HTERT RPE-1 (cell line): ENCODE results near the gene ANGPTL8.

ENCODE experiments used
- in situ Hi-C: fragments of 300-500 bp; cut with MboI; formaldehyde crosslinking; loops from 4 replicates; pipeline ENCODE4 v1.14.3; 2020; ENCODE audit warnings: low sequenced_read_pairs

ANGPTL8 gene

DNA sequence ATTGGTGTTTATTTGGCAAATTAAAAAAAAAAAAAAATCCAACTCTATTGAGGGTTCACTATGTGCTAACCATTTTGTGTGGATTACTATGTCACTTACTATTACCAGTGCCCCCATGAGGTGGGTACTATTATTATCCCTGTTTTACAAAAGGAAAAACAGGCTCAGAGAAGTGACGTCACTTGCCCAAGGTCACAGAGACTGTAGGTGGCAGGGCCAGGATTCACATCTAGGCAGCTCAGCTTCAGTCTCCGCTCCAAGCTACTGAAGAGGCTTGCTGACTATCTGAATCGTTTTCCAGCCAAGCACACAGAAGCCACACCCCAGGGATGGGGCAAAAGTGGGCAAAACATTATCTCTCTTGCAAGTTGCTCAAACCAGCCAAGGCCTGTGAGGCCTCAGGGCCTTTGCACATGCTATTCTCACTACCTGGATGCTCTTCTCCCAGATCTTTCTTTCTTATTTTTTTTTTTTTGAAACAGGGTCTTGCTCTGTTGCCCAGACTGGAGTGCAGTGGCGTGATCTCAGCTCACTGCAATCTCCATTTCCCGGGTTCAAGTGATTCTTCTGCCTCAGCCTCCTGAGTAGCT is 4.8 kb upstream of the ANGPTL8 start:
- in situ Hi-C loops = no loop called here

DNA sequence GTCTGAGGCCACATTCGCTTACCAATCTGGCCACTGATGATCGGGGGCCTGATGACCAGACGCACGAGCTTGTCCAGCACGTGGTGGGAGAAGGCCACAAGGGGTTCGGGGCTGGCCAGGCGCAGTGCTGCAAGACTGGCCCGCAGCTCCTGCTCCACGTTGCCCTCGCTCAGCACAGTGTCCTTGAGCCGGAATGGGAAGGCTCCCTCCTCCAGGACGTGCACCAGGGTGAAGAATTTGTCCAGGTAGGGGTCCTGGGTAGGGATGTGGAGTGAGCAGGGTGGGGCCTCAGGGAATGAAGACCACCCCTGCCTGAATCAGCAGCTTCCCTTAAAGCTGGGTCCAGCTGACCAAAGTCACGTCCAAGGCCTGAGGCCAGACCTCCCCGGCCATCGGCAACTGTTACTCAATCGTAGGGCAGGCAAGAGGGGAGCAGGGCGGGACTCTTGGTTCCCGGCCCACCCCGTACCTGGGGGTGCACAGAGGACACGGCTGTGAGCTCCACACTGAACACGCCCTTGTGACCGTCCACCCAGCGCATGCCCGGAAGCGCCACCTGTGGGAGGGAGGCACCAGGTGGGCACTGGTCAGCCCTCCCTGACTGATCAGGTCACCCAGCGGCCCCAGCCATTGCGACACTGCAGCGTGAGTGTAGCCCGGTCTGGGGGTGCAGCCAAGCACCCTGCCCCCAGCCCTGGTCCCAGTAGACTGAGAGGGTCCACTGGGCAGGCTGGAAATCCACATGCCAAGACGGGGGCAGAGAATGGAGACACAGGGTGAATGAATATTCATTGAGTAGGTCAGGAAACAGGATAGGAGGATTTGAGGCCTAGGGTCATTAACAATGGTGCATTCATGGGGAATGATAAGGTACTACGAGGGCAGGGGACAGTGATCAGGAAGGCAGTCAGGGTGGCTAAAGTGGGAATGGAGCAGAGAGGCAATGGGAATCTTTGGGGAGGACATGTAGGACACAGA is 2.8 kb upstream of the ANGPTL8 start:
- in situ Hi-C loops = no loop called here

DNA sequence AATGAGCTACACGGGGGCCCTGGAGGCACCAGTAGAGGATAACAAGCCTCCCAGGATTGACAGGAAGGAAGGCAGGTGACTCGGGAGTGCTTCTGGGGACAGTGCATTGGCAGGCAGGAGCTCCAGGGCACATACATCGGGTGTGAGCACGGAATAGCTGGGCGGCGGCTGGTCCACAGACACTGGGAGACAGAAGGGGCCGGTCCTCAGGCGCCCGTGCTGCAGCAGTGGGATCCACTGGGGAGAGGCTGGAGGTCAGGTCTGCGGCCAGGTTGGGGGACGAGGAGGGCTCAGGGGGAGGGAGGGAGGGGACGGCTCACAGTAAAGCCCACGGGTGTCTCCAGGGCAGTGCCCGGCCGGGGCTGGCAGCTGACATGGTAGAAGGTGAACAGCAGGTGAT is 2.1 kb upstream of the ANGPTL8 start:
- in situ Hi-C loops = no loop called here

DNA sequence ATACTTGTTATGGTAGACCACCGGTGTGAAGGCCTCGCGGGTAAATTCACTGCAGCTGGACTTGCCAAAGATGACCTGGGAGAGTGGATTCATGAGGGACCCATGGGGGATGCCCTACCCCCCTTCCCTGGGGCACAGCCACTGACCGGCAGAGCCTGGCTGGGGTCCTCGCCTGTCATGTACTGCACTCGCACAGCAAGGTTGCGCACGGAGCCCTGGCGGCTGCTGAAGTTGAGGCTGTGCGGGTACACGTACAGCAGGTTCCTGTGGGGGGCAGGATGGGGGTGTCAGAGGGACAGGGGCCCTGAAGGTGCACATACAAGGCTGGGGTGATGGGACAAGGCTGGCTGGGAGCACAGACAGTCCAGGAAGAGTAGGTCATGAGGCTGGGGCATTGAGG is 1.4 kb upstream of the ANGPTL8 start:
- in situ Hi-C loops = no loop called here

DNA sequence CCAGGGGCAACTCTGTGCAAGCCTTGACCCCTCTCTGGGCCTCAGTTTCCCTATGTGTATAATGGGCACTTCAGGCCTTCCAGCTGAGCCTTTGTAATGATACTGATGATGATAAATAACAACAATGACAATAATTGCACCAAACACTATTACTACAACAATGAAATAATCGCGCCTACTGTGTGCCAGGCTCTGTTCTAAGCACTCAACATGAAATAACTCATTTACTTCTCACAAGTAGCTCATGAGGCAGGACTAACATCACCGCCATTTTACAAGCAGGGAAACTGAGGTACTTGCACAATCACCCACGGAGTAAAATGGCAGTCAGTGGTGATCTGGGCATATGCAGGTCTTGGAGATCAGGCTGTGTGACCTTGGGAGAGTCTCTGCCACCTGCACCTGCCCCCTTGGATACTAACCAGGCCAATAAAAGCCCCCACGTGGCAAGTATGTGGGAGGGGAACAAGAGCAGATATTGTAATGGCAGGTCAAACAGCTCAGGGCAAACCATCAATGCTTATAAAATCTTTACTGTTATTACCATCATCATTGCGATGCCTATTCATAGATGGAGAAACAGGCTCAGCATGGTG is 540 bp upstream of the ANGPTL8 start:
- in situ Hi-C loops = no loop called here

DNA sequence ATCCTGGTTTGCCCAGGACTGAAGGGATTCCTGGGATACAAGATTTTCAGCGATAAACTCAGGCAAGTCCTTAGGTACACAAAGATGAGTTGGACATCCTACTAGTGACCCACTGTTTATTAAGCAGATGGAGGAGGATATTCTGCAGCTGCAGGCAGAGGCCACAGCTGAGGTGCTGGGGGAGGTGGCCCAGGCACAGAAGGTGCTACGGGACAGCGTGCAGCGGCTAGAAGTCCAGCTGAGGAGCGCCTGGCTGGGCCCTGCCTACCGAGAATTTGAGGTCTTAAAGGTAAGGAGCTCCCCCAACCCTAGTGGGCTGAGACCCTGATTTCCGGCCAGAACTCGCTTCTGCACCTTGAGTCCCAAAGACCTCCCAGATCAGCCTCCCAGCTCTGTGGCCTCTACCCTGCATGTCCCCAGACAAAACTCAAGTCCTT is 607 bp downstream of the ANGPTL8 start:
- in situ Hi-C loops = no loop called here

DNA sequence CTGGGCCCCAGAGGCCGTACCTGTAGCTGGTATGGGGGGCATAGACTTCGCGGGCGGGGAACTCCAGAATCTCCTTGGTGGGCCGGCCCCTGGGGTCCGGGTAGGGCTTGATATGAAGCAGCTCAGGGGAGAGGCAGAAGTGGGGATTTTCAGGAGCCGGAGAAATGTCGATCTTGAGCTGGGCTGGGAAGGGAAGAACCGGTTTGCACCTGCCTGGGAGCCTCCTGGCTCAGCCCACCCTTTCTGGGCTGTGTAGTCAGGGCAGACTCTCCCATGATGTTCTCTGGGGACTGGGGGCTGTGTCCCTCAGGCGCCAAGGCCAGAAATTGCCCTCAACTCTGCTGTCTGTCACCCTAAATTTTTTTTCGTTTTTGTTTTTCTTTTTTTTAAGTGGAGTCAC is 2.6 kb downstream of the ANGPTL8 start:
- in situ Hi-C loops = no loop called here

DNA sequence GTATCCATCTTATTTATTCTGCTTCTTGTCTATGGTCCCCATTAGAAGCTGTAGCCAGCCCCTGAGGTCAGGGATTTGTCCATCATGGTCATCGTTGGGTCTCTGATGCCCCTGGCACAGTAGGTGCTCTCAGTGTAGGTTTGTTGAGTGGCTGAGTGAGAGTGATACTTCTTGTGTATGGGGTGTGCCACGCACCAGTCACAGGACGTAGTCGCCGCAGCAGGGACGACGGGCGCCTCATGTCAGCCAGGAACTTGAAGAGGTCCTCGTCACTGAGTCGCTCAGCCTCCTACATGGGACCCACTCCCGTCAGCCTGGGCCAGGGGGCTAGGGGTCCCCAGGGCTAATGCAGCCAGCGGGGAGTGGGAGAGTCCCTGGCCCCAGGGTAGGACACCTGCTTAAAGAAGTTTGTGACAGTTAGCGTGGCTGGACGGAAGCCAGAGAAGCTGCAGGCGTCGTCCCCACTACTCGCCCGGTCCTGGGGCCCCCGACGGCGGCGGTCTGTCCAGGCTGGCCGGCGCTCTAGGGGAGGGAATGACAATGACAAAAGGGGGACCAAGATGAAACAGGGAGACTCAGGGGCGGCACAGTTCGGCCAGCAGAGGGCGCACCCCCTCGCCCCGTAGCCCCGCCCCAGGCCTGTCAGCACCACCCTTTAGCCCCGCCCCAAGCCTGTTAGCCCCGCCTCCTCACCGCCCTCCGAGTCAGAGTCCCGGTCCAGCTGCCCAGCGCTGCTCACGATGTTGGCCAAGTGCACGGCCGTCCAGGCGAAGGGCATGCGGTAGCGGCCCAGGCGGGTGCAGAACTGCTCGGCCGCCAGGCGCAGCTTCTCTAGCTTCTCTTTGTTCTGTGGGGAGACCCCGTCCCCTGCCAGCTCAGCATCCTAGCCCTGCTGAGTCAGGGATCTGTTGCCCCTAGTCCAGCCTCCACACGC is 3.7 kb downstream of the ANGPTL8 start:
- in situ Hi-C loops = no loop called here

DNA sequence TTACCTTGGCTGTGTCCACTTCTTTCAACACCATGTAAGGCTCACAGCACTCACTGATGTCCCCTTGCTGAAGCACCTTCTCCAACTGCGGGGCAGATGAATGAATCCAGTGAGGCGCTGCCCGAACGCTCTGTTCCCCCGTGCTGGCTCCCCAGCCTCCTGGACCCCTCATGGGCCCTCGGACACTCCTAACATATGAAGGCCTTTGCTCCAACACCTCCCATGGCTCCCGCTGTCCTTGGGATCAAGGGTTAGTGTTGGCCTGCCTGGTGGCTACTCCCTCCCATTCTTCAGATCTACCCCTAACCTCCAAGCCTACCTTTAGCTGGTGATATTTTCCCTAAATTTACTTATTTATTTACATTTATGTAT is 4.4 kb downstream of the ANGPTL8 start:
- in situ Hi-C loops = no loop called here

DNA sequence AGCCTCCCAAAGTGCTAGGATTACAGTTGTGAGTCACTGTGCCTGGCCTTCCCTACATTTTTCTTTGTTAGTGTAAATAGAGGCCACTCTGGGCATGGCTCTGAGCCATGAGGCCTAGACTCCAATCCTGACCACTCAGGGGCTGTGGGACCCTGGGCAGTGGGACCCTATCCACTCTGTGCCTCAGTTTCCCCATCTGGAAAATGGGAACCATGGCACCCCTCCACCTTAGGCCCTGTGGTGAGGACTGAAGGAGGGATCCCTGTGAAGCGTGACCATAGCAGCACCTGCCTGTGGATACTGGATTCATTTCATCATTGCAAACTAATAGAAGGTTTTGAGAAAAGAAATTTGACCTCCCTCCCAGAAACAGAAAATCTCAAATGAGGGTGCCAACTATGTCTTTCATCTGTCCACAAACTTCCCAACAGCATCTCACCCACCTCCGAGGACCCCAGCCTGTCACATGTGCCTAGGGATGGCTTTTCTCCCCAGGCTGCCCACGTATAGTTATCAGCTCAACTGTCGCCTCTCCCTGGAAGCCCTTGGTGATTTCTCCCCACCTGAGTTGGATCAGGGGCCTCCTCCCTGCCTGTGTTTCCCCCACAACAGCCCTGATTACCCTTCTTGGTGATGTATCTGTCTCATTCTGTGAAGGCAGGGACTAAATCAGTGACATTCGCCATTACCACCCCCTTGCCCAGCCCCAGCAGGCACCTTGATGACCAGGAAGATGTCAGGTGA is 5.6 kb downstream of the ANGPTL8 start:
- in situ Hi-C loops = no loop called here

DNA sequence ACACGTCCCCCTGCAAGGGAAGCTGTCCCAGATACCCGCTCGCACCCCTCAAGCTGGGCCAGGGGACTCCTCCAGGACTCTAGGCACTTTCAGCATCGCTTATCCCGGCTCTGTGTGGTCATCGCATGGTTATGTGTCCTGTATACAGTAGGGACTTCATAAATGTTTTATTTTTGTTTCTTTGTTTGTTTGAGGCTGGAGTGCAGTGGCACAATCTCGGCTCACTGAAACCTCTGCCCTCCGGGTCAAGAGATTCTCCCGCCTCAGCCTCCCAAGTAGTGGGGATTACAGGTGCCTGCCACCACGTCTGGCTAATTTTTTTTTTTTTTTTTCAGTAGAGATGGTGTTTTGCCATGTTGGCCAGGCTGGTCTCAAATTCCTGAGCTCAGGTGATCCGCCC is 7.5 kb downstream of the ANGPTL8 start:
- in situ Hi-C loops = no loop called here

DNA sequence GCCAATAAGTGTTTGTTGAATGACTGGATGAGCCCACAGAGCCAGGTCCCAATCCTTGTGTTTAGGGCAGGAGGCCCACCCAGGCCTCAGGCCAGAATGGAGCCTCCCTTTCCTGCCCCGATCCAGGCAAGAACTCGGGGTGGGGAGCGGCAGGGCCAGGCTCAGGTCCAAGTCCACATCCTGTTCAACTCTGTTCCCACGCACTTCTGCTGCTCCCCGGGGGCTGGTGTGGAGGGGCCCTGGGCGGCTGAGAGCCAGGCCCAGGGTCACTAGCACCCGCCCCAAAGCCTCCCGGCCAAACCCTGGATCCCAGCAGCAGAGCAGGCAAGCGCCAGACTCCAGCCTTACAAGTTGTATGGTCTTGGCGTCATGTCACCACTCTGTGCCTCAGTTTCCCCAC is 8.0 kb downstream of the ANGPTL8 start:
- in situ Hi-C loops = no loop called here

DNA sequence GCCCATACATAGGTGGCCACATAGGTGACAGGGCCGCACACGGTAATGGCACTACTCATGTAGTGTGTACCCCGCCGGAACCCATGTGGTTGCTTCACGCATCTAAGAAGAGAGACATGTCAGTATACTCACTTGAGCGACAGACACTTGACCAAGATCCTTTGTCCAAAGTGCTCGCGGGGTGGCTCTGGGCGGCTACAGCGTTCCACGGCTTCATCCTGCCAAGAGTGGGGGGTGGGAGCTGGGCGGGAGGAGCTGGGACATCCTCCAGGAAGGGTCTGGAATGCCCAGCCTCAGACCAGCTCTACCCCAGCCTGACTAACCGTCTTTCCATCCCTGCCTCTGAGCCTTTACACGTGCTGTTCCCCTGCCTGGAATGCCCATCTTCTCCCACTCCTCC is 8.5 kb downstream of the ANGPTL8 start:
- in situ Hi-C loops = no loop called here

DNA sequence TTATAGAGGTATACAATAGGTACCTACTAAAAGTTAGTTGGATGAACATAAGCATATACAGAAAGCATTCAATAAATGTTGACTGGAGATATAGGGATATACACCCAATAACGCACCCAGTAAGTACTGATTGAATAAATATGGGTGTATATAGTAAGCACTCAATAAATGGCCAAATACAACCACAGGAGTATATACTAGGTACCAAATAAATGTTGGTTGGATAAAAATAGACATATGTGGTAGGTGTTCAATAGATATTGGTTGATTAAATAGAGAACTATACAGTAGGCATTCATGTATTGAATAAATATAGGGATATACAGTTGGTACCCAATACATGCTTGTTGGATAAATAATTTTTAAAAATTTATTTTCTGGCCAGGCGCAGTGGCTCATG is 9.4 kb downstream of the ANGPTL8 start:
- in situ Hi-C loops = no loop called here

DNA sequence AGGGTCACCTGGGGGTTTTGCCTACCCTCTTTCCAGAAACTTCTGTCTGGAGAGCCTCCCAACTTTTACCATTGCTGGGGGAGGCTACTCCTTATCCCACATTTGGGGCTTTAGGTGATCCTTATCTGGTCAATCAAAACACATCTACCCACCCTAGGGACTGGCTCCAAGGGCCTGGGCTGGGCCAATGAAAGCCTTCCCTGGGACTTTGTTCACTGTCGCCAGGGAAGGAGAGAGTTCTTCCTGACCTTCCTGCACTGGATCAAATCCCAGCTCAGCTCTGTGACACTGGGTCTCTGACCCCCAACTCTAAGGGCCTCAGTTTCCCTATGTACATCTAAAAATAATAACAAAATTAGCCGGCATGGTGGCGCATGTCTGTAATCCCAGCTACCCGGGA is 11.8 kb downstream of the ANGPTL8 start:
- in situ Hi-C loops = no loop called here

DNA sequence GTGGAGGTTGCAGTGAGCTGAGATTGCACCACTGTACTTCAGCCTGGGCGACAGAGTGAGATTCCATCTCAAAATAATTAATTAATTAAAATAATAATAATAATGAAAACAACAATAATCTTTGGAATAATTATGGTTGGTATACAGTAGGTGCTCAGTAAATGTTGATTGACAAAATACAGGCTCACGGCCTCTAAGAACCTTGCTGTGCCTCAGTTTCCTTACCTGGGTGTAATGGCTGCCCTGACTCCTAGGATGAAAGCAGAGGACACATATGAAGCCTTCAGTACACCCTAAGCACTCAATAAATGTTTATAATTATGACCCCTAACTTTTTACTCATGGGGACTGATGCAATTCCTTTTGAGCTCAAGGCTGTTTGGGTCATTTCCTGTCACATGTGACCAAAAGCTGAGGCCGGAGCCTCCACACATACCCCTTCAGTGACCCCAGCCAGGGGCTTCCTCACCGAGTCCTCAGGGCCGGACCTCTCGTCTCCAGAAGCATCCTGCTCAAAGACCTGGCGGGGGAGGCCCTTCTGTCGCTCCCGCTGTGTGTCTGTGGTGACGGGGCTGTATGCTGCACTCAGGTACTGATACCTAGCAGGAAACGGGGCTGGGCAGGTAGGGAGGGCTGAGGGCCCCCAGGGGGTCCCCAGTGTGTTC is 12.4 kb downstream of the ANGPTL8 start:
- in situ Hi-C loops = no loop called here

DNA sequence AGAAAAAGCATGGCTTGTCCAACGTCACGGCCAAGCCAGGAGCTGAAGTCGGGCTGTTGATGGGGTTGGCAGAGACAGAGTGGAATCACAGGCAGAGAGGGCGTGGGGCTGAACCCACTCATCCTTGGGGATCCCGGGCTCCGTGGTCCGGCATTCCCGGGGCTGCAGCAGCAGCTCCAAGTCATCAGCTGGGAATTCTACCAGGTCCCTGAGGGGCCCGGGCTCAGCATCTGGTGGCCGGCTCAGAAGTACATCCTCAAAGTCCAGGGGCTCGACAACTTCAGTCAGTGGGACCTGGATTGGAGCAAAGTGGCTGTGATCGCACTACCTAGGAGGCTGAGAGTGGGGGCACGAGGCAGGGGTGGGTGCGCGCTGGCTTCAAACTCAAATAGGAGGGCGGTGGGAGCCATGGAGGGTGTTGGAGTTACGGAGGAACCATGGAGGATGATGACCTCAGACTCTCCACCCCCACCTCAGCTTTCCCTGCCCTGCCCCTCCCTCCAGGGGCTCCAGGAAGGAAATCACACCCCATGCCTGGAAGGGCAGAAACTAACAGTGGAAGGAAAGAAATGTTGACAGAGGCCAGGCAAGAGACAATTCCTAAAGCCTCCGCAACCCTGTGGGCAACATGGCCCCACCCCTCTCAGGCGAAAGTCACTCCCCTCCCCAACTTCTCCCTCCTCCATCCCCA is 13.4 kb downstream of the ANGPTL8 start:
- in situ Hi-C loops = no loop called here

DNA sequence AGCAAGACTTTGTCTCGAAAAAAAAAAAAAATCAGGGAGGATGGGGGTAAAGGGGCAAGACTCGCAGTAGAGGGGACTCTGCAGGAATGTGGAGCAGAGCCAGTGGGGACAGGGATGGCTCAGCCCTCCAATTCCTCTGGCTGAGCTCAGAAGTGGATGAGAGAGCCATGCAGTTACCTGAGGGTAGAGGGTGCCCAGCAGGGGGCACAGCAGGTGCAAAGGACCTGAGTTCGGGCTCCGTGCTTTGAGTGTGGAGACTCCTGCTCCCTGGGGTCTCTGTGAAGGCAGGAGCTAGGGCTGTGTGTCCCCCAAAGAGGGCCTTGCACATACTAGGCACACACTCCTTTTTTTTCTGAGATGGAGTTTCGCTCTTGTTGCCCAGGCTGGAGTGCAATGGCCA is 15.2 kb downstream of the ANGPTL8 start:
- in situ Hi-C loops = no loop called here

DNA sequence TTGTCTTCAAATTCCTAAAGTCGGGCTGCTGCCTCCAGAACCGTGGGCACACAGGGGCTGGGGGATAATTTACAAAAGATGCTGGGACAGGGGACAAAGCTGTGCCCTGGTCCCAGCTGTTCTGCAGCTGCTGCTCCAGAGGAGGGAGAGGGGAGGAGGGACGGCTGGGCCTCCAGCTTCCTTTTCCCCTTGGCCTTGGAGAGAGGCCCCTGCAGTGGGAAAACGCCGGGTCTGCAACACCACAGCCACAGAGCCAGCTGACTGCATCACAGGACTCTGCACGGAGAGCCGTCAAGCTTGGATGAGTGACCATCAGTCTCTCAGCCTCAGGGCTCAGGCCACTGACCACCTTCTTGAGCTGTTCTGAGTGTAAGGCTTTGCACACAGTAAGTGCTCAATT is 16.8 kb downstream of the ANGPTL8 start:
- in situ Hi-C loops = no loop called here
